ENCODE measurements around the gene PI16. TPM values are rescaled to one million over a fixed set of nuclear protein-coding genes. Genes with fewer than 3 reads are reported as not detected.

The PI16 gene
- polyA plus RNA-seq, 1 of the 3 experiments (the other 2 are of a cell fraction): 0.02 TPM

DNA sequence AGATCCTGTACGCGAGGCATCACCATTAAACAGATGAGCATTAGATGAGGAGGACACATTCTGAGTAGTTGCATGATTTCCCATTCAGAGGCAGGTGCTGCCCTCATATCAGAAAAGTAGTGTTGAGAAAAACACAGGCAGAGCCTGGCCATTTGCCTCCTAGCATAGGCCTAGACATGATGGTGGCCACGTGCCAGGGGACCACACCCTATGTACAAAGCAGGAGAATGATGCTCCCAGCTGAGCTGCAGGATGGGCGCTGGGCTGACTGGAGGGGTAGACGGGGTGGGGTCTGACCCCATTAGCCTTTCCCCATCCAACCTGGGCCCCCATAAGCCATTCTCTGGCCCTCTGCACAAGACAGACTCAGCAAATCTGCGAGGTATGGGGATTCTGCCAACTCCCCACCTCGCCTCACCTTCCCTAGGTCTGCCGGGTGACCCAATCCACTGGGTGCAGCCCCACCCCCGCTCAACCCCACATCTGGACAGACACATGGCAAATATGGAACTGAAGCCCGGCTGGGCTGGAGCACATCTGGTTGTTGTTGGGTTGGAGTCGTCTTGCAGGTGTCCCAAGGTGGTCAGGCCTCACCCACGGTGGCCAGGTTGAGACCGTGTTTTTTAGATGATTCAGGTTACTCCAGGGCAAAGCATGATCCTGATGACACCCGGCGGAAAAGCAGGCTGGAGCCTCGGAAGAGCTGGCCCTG, 13.9 kb downstream of the PI16 start:
- H3K9me3 ChIP-seq: no peaks in the 10 kb centered on the region
- no peak overlapping the region for H3K4me2 ChIP-seq
- no peak overlapping the region for H3K27ac ChIP-seq (ENCODE audit: low read depth in 2 of 2, low read length in 1 of 2)
- H2AFZ ChIP-seq (ENCODE audit: low read depth): no peak overlapping the region
- no peak overlapping the region for H3K9ac ChIP-seq
- H3K27me3 ChIP-seq (ENCODE audit: insufficient read depth): no peaks in the 10 kb centered on the region
- POLR2A ChIA-PET: no interaction called here
- peaks cover 16% of the 10 kb centered on the region for H3F3A ChIP-seq (replicated peaks; ENCODE audit: insufficient read depth)
- no peak for TF ChIP-seq FOXJ3 (CRISPR knock-in tag; IDR thresholded peaks at IDR 0.05)
- TF ChIP-seq NRF1 (IDR thresholded peaks at IDR 0.05; ENCODE audit: low read depth, low read length): no peak
- TF ChIP-seq, protein P1, sequence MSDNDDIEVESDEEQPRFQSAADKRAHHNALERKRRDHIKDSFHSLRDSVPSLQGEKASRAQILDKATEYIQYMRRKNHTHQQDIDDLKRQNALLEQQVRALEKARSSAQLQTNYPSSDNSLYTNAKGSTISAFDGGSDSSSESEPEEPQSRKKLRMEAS (IDR thresholded peaks at IDR 0.05; ENCODE audit: low read depth): no peak
- TF ChIP-seq NFIC (IDR thresholded peaks at IDR 0.05; ENCODE audit: borderline replicate concordance): no peak
- no peak for TF ChIP-seq FOSL2 (IDR thresholded peaks at IDR 0.05; ENCODE audit: borderline replicate concordance, low read depth)
- no peak for TF ChIP-seq CHD2 (IDR thresholded peaks at IDR 0.05; ENCODE audit: low read length, partially characterized antibody)
- no peak for TF ChIP-seq RXRA (IDR thresholded peaks at IDR 0.05; ENCODE audit: borderline replicate concordance, low read depth)
- TF ChIP-seq, protein P2, sequence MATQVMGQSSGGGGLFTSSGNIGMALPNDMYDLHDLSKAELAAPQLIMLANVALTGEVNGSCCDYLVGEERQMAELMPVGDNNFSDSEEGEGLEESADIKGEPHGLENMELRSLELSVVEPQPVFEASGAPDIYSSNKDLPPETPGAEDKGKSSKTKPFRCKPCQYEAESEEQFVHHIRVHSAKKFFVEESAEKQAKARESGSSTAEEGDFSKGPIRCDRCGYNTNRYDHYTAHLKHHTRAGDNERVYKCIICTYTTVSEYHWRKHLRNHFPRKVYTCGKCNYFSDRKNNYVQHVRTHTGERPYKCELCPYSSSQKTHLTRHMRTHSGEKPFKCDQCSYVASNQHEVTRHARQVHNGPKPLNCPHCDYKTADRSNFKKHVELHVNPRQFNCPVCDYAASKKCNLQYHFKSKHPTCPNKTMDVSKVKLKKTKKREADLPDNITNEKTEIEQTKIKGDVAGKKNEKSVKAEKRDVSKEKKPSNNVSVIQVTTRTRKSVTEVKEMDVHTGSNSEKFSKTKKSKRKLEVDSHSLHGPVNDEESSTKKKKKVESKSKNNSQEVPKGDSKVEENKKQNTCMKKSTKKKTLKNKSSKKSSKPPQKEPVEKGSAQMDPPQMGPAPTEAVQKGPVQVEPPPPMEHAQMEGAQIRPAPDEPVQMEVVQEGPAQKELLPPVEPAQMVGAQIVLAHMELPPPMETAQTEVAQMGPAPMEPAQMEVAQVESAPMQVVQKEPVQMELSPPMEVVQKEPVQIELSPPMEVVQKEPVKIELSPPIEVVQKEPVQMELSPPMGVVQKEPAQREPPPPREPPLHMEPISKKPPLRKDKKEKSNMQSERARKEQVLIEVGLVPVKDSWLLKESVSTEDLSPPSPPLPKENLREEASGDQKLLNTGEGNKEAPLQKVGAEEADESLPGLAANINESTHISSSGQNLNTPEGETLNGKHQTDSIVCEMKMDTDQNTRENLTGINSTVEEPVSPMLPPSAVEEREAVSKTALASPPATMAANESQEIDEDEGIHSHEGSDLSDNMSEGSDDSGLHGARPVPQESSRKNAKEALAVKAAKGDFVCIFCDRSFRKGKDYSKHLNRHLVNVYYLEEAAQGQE (IDR thresholded peaks at IDR 0.05; ENCODE audit: low read depth, low read length): no peak
- TF ChIP-seq EP300 (IDR thresholded peaks at IDR 0.05; ENCODE audit: borderline replicate concordance in 1 of 2, low read depth in 1 of 2, low read length in 1 of 2): no peak
- TF ChIP-seq SIN3A (IDR thresholded peaks at IDR 0.05; ENCODE audit: borderline replicate concordance, low read depth, low read length): no peak
- no peak for TF ChIP-seq GATA2 (CRISPR knock-in tag; IDR thresholded peaks at IDR 0.05)
- H3K4me1 ChIP-seq (ENCODE audit: control insufficient read depth in 1 of 2, insufficient read depth in 2 of 2, low read depth in 1 of 2, low read length in 1 of 2): peaks cover 3 to 11% of the 10 kb centered on the region in 2 experiments; a peak in 1 of 4 replicates
- H3K79me2 ChIP-seq (ENCODE audit: insufficient read depth): no peaks in the 10 kb centered on the region
- peaks cover 6% of the 10 kb centered on the region; the same call in 1 of the 2 replicates for H4K20me1 ChIP-seq (ENCODE audit: insufficient read depth)
- H3K4me3 ChIP-seq (ENCODE audit: low read depth in 2 of 2, low read length in 1 of 2): no peak overlapping the region
- 83% methylated on average over 7 of the region's 16 CpGs for WGBS (ENCODE audit: low lambda C conversion rate)
- no peaks in the 10 kb centered on the region for H3K9me2 ChIP-seq
- peaks cover 32 to 66% of the 10 kb centered on the region in 2 experiments for H3K36me3 ChIP-seq (replicated peaks in 1 of 2; ENCODE audit: control insufficient read depth in 1 of 2, insufficient read depth in 2 of 2, low read length in 1 of 2)
- CTCF ChIA-PET: interaction anchor here (4.3 kb wide), 1 partner anchor 49 kb away, joined by 13 read pairs; no protein-coding TSS in a partner anchor
- no peak for DNase-seq

DNA sequence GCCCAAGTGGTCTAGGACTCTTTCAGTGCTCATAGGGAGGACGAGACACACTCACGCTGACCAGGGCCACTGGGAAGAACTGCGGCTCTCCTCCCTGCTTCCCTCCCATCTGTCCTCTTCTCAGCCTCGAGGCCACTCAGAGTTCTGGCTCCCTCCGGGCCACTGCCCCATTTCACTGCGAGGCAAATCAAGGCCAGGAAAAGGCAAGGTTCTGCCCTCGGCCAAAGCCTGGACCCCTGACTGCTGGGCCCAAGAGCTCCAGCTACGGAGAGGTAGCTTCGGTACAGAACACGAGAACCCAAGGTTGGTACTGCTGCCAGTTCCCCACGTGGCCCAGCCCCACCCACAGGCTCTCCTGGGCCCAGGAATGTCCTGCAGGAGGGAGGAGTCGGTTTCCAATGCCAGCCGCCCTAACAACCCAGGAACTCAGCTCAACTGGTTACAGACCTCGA, 14.7 kb downstream of the PI16 start:
- 96% methylated on average over 9 of the region's 14 CpGs for WGBS (ENCODE audit: low lambda C conversion rate)
- no peak for DNase-seq
- Histone ChIP-seq H4K20me1 (ENCODE audit: insufficient read depth) (peaks cover 6% of the 10 kb centered on the region; the same call in 1 of the 2 replicates), H2AFZ (ENCODE audit: low read depth) (no peak overlapping the region), H3F3A (replicated peaks; ENCODE audit: insufficient read depth) (peaks cover 16% of the 10 kb centered on the region), H3K27me3 (ENCODE audit: insufficient read depth) (no peaks in the 10 kb centered on the region), H3K4me2 (no peak overlapping the region), H3K9me2 (no peaks in the 10 kb centered on the region), H3K4me3 (ENCODE audit: low read depth in 2 of 2, low read length in 1 of 2) (no peak overlapping the region), H3K36me3 (replicated peaks in 1 of 2; ENCODE audit: control insufficient read depth in 1 of 2, insufficient read depth in 2 of 2, low read length in 1 of 2) (peaks cover 40 to 74% of the 10 kb centered on the region in 2 experiments), H3K79me2 (ENCODE audit: insufficient read depth) (no peaks in the 10 kb centered on the region), H3K9me3 (no peaks in the 10 kb centered on the region), H3K27ac (ENCODE audit: low read depth in 2 of 2, low read length in 1 of 2) (no peak overlapping the region), H3K4me1 (ENCODE audit: control insufficient read depth in 1 of 2, insufficient read depth in 2 of 2, low read depth in 1 of 2, low read length in 1 of 2) (peaks cover 0 to 3% of the 10 kb centered on the region in 2 experiments; a peak in 1 of 4 replicates), H3K9ac (no peak overlapping the region)
- ChIA-PET POLR2A (no interaction called here), CTCF (interaction anchor here (4.3 kb wide), 1 partner anchor 49 kb away, joined by 13 read pairs; no protein-coding TSS in a partner anchor)
- TF ChIP-seq, protein P3, sequence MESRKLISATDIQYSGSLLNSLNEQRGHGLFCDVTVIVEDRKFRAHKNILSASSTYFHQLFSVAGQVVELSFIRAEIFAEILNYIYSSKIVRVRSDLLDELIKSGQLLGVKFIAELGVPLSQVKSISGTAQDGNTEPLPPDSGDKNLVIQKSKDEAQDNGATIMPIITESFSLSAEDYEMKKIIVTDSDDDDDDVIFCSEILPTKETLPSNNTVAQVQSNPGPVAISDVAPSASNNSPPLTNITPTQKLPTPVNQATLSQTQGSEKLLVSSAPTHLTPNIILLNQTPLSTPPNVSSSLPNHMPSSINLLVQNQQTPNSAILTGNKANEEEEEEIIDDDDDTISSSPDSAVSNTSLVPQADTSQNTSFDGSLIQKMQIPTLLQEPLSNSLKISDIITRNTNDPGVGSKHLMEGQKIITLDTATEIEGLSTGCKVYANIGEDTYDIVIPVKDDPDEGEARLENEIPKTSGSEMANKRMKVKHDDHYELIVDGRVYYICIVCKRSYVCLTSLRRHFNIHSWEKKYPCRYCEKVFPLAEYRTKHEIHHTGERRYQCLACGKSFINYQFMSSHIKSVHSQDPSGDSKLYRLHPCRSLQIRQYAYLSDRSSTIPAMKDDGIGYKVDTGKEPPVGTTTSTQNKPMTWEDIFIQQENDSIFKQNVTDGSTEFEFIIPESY (IDR thresholded peaks at IDR 0.05; ENCODE audit: borderline replicate concordance, low read depth): no peak
